GM19467 (cell line): Measurements from ENCODE around the gene SLC17A8.
"Not testable (repeated sequence)": the region's sequence is repeated elsewhere in the genome, so short reads cannot be mapped to it uniquely, and the experiment has no call there.

Experiments used
- ATAC-seq: cut with Tn5 transposase; IDR thresholded peaks from one replicate; pipeline ENCODE4 v1.9.1; 2021; ENCODE audit warnings: mild to moderate bottlenecking, moderate library complexity; ENCODE audit not compliant: unreplicated experiment

SLC17A8 gene

GRCh38 chr12:100422646-100423045, 65.8 kb downstream of the SLC17A8 start:
- ATAC-seq: no peak

- no peak for ATAC-seq
Measured at GRCh38 chr12:100426145-100426544, 69.3 kb downstream of the SLC17A8 start.

- no peak for ATAC-seq
Measured at GRCh38 chr12:100427078-100427477, 70.2 kb downstream of the SLC17A8 start.

GRCh38 chr12:100430251-100430650, 73.4 kb downstream of the SLC17A8 start:
- ATAC-seq: not testable (repeated sequence)

GRCh38 chr12:100433701-100434100, 76.8 kb downstream of the SLC17A8 start:
- no peak for ATAC-seq

GRCh38 chr12:100434177-100434576, 77.3 kb downstream of the SLC17A8 start:
- ATAC-seq: no peak

GRCh38 chr12:100435957-100436356, 79.1 kb downstream of the SLC17A8 start:
- ATAC-seq: no peak

GRCh38 chr12:100437038-100437841, 80.4 kb downstream of the SLC17A8 start:
- ATAC-seq: no peak

- ATAC-seq: no peak
Measured at GRCh38 chr12:100439797-100440196, 82.9 kb downstream of the SLC17A8 start.

- no peak for ATAC-seq
Measured at GRCh38 chr12:100442403-100442802, 85.5 kb downstream of the SLC17A8 start.

GRCh38 chr12:100443434-100443833, 86.6 kb downstream of the SLC17A8 start:
- ATAC-seq: no peak

GRCh38 chr12:100445081-100445481, 88.2 kb downstream of the SLC17A8 start:
- ATAC-seq: no peak

- ATAC-seq: no peak
Measured at GRCh38 chr12:100447381-100447780, 90.5 kb downstream of the SLC17A8 start.

GRCh38 chr12:100448656-100449055, 91.8 kb downstream of the SLC17A8 start:
- no peak for ATAC-seq

- no peak for ATAC-seq
Measured at GRCh38 chr12:100450735-100451134, 93.9 kb downstream of the SLC17A8 start.

- no peak for ATAC-seq
Measured at GRCh38 chr12:100453951-100454350, 97.1 kb downstream of the SLC17A8 start.

GRCh38 chr12:100455896-100456295, 99.0 kb downstream of the SLC17A8 start:
- ATAC-seq: no peak

- ATAC-seq: no peak
Measured at GRCh38 chr12:100458191-100458590, 101.3 kb downstream of the SLC17A8 start.

- ATAC-seq: no peak
Measured at GRCh38 chr12:100460702-100461101, 103.8 kb downstream of the SLC17A8 start.

- ATAC-seq: no peak
Measured at GRCh38 chr12:100461330-100461973, 104.6 kb downstream of the SLC17A8 start.

- no peak for ATAC-seq
Measured at GRCh38 chr12:100463661-100464060, 106.8 kb downstream of the SLC17A8 start.

- no peak for ATAC-seq
Measured at GRCh38 chr12:100464529-100464928, 107.7 kb downstream of the SLC17A8 start.
